Body of pancreas (tissue), 4 donors: ENCODE results near the gene ADAMTS16.

ENCODE experiments used
- CTCF ChIP-seq, 7 experiments: fragments of 450-650 bp in 4 of 7; fragments of 200-600 bp in 3 of 7; sonication (generic) in 3 of 7; IDR thresholded peaks; one replicate each; pipeline ENCODE4 v1.5.1; 2016 to 2019; ENCODE audit warnings: antibody characterized with exemption in 7 of 7
- POLR2A ChIP-seq, 3 donors: fragments of 450-650 bp; IDR thresholded peaks; one replicate each; pipeline ENCODE4 v1.6.1; 2016; ENCODE audit warnings: antibody characterized with exemption in 3 of 3, mild to moderate bottlenecking in 2 of 3

- TF ChIP-seq POLR2A (IDR thresholded peaks at IDR 0.05) = no peak
- no peak for TF ChIP-seq CTCF (IDR thresholded peaks at IDR 0.05)
Measured at GRCh38 chr5:5103245-5103644, 36.9 kb upstream of the ADAMTS16 start.
